ENCODE data around the gene SGSM1.

DNA sequence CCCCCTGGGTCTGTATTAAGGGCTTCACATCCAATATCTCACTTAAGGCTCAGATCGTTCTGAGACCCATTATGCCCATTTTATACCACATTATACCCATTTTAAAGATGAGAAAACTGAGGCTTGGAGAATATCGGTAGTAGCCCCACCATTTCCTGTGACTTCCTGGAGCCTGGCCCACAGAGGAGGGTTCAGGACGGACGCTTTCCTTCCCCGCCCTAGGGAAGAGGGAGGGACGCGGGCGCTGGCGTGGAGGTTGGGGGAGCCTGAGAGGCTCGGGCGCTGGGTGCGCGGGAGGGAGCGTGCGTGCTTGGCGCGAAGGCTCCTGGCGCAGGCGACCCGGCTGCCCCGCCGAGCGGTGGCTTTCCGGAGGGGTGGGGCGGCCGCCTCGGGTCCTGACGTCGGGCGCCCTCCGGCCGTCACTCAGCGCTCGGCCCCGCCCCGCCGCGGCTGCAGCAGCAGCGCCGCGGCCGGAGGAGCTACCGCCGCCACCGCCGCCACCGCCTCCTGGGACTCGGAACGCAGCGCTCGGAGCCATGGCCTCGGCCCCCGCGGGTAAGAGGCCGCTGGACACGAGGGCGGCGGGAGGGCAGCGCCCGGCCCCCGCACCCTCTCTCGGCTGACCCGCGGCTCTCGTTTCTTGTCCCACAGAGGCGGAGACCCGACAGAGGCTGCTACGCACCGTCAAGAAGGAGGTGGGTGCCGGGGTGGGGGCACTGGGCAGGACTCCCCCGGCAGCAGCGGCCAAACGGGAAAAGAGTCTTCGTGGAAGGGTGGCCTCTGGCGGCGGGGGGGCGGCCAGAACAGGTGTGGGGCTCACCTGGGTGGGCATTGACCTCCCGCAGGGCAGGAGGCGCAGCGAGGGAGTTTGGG lies at the start of gene SGSM1:
- TF ChIP-seq, protein P1, sequence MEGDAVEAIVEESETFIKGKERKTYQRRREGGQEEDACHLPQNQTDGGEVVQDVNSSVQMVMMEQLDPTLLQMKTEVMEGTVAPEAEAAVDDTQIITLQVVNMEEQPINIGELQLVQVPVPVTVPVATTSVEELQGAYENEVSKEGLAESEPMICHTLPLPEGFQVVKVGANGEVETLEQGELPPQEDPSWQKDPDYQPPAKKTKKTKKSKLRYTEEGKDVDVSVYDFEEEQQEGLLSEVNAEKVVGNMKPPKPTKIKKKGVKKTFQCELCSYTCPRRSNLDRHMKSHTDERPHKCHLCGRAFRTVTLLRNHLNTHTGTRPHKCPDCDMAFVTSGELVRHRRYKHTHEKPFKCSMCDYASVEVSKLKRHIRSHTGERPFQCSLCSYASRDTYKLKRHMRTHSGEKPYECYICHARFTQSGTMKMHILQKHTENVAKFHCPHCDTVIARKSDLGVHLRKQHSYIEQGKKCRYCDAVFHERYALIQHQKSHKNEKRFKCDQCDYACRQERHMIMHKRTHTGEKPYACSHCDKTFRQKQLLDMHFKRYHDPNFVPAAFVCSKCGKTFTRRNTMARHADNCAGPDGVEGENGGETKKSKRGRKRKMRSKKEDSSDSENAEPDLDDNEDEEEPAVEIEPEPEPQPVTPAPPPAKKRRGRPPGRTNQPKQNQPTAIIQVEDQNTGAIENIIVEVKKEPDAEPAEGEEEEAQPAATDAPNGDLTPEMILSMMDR (IDR thresholded peaks at IDR 0.05): no peak
- peak; percentile 59 to 67 (median 59) for TF ChIP-seq POLR2A (IDR thresholded peaks at IDR 0.05)
